GM19463 (cell line): ENCODE data around the gene BSCL2.
"Not testable (repeated sequence)": the region's sequence is repeated elsewhere in the genome, so short reads cannot be mapped to it uniquely, and the experiment has no call there.

Source experiments
- ATAC-seq: cut with Tn5 transposase; IDR thresholded peaks from one replicate; pipeline ENCODE4 v1.9.1; 2021; ENCODE audit warnings: mild to moderate bottlenecking, moderate library complexity; ENCODE audit not compliant: unreplicated experiment

BSCL2 gene

DNA sequence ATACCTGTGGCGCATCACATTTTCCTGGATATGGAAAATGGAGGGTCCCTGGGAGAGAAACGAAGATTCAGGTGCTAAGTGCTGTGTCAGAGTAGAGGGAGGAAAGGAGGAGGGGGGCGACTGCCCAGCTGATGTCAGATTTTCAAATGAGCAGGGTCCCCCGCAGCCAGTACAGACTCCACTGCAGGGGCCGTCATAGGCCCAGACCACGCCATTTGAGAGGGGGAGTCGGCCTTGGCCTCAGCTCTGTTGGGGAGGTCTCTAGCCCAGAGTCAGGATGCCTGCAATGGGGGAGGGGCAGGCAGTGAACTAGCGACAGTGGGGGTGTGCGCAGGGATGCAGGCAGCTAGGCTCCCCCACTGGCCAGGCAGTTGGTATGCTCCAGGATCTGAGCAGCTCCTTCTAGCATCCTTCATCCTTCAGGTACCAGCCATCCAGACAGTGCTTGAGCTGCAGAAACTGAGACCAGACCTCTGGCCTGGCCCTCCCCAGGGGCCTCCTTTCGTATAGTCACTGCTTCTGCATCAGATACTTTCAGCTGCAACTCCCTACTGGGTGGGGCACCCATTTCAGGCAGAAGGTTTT lies at the start of gene BSCL2, which contains the start of gene GNG3:
TSS of gene BSCL2 (minus strand) at position 148 of the 585 bp plus-strand sequence. CDS start 229 bp downstream, outside the sequence.
TSS of gene GNG3 (plus strand) at position 400 of the 585 bp plus-strand sequence. CDS start 620 bp downstream, outside the sequence.
- no peak for ATAC-seq

GRCh38 chr11:62755086-62755615 lies 47.9 kb upstream of the BSCL2 start:
- ATAC-seq, result no peak

DNA sequence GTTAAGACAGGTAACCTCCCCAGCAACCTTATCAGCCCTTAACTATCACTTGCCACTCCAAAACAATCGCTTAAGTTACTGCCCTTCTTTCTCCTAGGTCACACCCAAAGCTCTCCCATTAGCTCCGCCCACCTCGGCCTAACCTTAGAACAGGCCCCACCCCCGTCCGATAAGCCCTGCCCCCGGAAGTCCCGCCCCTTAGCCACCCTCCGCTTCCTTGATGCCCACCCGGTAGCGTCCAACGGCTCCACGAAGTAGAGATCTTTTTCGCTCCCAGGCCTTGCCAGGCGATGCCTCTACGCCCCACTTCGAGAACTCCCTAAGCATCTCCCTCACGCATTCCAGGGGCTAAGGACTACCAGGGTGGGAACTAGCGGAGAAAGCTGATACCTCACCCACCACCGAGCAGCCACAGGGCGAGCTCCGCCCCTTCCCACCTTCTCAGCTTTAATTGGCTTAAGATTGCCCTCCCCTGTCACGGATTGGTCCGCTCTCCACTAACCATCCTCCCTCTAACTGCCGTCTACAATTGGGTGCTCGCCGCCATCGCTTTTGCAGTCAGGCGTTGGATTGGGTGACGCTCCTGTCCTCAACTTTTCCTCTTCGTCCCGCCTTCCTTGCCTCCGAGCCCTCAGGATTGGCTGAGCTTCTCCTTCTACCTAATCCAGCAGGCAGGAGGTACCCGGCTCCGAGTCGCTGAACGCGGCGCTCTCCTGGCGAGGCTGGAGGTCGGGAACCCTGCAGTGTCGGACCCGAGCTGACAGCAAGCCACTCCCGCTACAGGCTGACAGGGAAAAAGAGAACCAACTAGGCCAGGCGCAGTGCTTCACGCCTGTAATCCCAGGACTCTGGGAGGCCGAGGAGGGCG lies 46.7 kb upstream of the BSCL2 start, which contains the start of gene ZBTB3:
TSS of gene ZBTB3 (minus strand) at position 425 of the 868 bp plus-strand sequence. CDS start 496 bp downstream, outside the sequence.
- ATAC-seq, result peak; percentile 96

DNA sequence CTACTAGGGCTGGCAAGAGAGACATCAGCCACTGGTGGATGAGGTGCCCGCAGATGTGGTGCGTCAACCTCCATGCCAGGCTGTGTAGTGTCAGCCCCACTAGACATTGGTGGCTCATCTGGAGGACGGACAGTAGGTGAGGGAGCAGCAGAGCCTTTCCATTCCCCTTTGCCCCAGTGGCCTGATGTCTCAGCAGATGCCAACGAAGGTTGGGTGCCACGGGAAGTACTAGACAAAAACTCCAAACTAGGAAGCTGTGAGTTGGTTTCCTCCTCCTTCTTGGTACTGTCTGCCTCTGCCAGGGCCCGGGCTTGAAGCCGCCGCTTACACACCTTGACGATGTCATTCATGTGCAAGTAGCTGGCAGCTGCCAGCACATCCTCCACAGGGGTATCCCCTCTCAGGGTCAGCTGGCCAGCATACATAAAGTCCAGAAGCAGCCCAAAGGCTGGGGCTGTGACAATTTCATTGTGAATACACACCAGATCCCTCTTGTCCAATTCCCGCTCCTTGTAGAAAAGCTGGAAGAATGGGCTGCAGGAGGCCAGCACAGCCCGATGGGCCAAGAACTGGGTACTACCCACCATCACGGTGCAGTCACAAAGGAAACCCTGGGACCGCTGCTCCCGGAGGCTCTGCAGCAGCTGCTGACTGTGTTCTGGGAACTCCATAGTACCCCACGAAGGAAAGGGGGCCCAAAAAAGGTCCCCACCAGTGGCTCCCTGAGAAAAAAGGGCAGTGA lies 45.9 kb upstream of the BSCL2 start:
- no peak for ATAC-seq

- no peak for ATAC-seq
These were observed 45.1 kb upstream of the BSCL2 start for GRCh38 chr11:62752177-62752785.

GRCh38 chr11:62749931-62750330 lies 42.7 kb upstream of the BSCL2 start:
- ATAC-seq, result not testable (repeated sequence)

GRCh38 chr11:62747475-62748160 lies 40.4 kb upstream of the BSCL2 start:
- no peak for ATAC-seq

DNA sequence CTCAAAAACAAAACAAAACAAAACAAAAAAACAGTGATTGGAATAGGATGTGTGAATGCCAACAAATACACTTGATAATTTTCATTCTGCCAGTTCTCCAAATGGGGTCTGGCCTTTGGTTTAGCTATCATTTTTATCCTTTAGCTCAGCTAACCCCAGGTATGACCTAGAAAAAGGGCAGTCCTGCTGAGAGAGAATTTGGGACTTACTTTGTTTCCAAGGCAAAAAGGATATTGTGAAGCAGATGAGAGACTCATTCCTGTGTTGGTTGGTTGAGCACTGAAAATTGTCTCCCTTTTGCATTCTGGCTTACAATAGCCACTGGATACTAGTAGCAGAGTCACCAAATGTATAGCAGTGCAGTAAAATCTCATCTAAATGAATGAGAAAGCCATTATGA lies 30.0 kb upstream of the BSCL2 start:
- no peak for ATAC-seq

- ATAC-seq, result no peak
These were observed 25.6 kb upstream of the BSCL2 start for GRCh38 chr11:62732830-62733229.

GRCh38 chr11:62730076-62730475 lies 22.9 kb upstream of the BSCL2 start:
- ATAC-seq, result not testable (repeated sequence)

GRCh38 chr11:62728171-62728988 lies 21.2 kb upstream of the BSCL2 start, which contains the start of gene TTC9C:
Gene TTC9C, plus strand, starts transcription at chr11:62728486. Its CDS starts 363 bp downstream, at chr11:62728849.
- ATAC-seq, result no peak

DNA sequence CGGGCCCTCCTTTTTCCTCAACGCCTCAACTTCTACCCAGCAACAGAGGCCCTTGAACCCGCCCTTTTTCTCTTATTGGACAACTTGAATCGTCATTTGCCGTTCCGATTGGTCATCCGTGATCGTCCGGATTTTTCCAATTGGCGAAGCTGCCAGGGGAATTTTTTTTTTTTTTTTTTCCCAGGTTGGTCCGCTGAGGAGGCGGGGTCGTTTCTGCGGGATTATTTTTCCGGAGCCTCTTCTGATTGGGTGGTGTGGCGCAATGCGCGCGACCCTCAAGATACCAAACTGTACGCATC lies 20.6 kb upstream of the BSCL2 start:
- ATAC-seq, result peak; percentile 38

GRCh38 chr11:62727165-62727871 lies 20.1 kb upstream of the BSCL2 start, which contains the start of gene HNRNPUL2:
Gene HNRNPUL2, minus strand, starts transcription at chr11:62727457. Its CDS starts 301 bp downstream, at chr11:62727156.
- ATAC-seq, result peak; percentile 73

DNA sequence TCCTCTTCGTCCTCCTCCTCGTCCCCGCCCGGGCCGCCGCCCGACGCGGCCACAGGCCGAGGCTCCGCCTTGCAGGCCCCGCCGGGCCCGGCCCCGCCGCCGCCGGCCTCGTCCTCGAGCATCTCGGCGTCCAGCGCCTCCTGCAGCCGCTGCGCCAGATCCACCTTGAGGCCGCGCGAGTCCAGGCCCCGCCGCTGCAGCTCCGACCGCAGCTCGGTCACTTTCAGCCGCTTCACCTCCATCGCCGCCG lies 19.6 kb upstream of the BSCL2 start:
- ATAC-seq, result no peak

GRCh38 chr11:62726156-62726914 lies 19.1 kb upstream of the BSCL2 start:
- ATAC-seq, result no peak

DNA sequence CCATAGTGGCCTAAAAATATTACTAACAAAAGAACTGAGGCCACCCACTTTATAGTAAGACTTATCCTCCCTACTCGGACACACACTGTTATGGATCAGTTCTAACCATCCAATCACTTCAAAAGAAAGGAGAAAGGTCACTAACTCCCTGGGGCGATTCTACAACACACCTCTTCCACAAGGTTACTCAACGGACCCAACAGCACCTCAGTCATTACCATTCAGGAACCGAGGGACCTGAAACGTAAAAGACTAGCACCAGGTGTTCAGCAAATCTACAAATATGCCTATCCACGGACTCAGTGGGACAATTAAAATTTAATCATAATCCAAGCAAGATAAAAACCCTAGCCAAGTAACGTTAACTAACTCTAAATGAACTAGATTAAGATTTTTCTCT lies 18.4 kb upstream of the BSCL2 start:
- ATAC-seq, result no peak

GRCh38 chr11:62724171-62724570 lies 16.9 kb upstream of the BSCL2 start:
- ATAC-seq, result no peak

GRCh38 chr11:62721994-62722393 lies 14.8 kb upstream of the BSCL2 start:
- ATAC-seq, result no peak
